Measurements from ENCODE around the gene KRTAP4-16. TPM values are rescaled to one million over a fixed set of nuclear protein-coding genes. Genes with fewer than 3 reads are reported as not detected.
A peak's percentile ranks its signal among the peaks of the same experiment; 100 is the strongest.
"Not testable (repeated sequence)": the region's sequence is repeated elsewhere in the genome, so short reads cannot be mapped to it uniquely, and the experiment has no call there.

The KRTAP4-16 gene
- total RNA-seq, 1 experiment from 2014 or later: not detected

DNA sequence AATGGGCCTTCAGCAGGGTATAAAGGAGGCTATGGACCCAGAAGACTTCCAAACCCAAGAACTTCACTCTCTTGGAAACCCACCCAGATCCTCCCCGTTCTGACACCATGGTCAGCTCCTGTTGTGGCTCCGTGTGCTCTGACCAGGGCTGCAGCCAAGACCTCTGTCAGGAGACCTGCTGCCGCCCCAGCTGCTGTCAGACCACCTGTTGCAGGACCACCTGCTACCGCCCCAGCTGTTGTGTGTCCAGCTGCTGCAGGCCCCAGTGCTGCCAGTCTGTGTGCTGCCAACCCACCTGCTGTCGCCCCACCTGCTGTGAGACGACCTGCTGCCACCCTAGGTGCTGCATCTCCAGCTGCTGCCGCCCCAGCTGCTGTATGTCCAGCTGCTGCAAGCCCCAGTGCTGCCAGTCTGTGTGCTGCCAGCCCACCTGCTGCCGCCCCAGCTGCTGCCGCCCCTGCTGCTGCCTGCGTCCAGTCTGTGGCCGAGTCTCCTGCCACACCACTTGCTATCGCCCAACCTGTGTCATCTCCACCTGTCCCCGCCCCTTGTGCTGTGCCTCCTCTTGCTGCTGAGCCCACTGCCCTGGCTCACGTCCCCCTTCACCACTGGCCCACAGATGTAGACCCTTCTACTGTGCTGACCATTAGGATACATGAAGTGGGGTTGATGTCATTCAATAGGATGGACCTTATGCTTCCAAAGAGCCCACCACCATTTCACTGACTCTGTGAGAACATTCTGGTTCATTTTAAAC is 17.7 kb downstream of the KRTAP4-16 start, which contains the start of gene KRTAP4-7:
Gene KRTAP4-7, plus strand, starts transcription at position 51 of the 757 bp plus-strand sequence. Its CDS starts 57 bp downstream, at position 108.
- CTCF ChIA-PET; H3K9me3 Mint-ChIP-seq (ENCODE audit: low read depth, unreplicated experiment); H3K27ac Mint-ChIP-seq (ENCODE audit: unreplicated experiment): not testable (repeated sequence)

DNA sequence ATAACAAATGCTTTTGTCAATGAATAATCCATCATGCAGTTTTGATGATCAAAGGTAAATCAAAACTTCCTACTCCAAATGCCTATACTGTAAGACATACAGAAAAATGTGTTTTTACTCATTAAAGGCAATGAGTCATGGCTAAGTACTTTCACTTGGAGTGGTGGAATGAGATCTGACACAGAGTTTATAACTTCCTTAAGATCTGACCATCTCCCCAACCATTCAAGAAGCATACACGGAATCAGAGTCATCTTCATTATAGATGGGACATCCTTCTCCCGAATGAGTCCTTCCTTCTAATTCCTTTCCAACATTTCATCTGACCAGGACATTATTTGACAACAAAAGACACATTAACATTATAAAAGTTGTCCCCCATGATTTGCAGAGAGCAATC is 18.6 kb downstream of the KRTAP4-16 start:
- H3K27me3 Mint-ChIP-seq (ENCODE audit: unreplicated experiment); DNase-seq; intact Hi-C loops (cut with micrococcal nuclease; ENCODE audit: unreplicated experiment); H3K36me3 Mint-ChIP-seq (ENCODE audit: insufficient read depth, unreplicated experiment); H3K27ac Mint-ChIP-seq (ENCODE audit: unreplicated experiment); H3K9me3 Mint-ChIP-seq (ENCODE audit: low read depth, unreplicated experiment); H3K4me3 Mint-ChIP-seq (ENCODE audit: low read depth, unreplicated experiment); BruUV-seq (replicated peaks): not testable (repeated sequence)
- H3K4me1 Mint-ChIP-seq (ENCODE audit: low read depth, unreplicated experiment): peaks cover 32% of the 10 kb centered on the region
- CTCF ChIA-PET: interaction anchor here (1.0 kb wide), 1 partner anchor 13 kb away, joined by 3 read pairs; no protein-coding TSS in a partner anchor

More for the DNA sequence above, 17.7 kb downstream of the KRTAP4-16 start, which contains the start of gene KRTAP4-7:
- intact Hi-C loops (cut with micrococcal nuclease; ENCODE audit: unreplicated experiment); H3K27me3 Mint-ChIP-seq (ENCODE audit: unreplicated experiment); BruUV-seq (replicated peaks); H3K36me3 Mint-ChIP-seq (ENCODE audit: insufficient read depth, unreplicated experiment); DNase-seq; H3K4me3 Mint-ChIP-seq (ENCODE audit: low read depth, unreplicated experiment): not testable (repeated sequence)
- H3K4me1 Mint-ChIP-seq (ENCODE audit: low read depth, unreplicated experiment): peaks cover 38% of the 10 kb centered on the region

DNA sequence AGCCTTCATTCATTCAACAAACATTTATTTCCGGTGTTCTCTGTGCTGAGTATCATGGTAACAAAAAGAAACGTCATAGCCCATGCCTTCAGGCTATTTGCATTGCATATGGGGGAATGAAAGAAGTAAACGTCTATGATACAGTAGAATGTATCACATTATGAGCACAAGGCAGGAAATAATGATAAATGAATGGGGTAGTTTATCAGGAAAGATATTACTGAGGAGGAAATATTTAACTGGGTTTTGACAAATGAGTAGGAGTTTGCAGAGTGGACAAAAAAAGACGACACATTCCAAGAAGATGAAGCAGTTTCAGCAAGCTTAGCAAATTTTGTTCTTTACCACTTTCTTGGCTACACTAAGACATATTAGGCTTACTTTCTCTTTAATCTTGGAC is 19.4 kb downstream of the KRTAP4-16 start:
- intact Hi-C loops (cut with micrococcal nuclease; ENCODE audit: unreplicated experiment): no loop called here
- peak overlapping the region; percentile 0 for H3K27ac Mint-ChIP-seq (ENCODE audit: unreplicated experiment)
- DNase-seq: no peak

DNA sequence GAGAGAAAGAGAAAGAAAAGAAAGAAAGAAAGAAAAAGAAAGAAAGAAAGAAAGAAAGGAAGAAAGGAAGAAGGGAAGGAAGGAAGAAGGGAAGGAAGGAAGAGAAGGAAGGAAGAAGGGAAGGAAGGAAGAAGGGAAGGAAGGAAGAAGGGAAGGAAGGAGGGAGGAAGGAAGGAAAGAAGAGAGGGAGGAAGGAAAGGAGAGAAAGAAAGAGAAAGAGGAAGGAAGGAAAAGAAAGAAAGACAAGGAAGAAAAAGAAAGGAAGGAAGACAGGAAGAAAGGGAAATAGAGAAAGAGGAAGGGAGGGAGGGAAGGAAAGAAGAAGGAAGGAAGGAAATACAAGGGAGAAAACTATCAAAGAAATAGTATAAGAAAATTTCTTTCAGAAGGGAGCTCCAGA is 25.2 kb downstream of the KRTAP4-16 start:
- TF ChIP-seq, protein P1, sequence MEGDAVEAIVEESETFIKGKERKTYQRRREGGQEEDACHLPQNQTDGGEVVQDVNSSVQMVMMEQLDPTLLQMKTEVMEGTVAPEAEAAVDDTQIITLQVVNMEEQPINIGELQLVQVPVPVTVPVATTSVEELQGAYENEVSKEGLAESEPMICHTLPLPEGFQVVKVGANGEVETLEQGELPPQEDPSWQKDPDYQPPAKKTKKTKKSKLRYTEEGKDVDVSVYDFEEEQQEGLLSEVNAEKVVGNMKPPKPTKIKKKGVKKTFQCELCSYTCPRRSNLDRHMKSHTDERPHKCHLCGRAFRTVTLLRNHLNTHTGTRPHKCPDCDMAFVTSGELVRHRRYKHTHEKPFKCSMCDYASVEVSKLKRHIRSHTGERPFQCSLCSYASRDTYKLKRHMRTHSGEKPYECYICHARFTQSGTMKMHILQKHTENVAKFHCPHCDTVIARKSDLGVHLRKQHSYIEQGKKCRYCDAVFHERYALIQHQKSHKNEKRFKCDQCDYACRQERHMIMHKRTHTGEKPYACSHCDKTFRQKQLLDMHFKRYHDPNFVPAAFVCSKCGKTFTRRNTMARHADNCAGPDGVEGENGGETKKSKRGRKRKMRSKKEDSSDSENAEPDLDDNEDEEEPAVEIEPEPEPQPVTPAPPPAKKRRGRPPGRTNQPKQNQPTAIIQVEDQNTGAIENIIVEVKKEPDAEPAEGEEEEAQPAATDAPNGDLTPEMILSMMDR (IDR thresholded peaks at IDR 0.05; ENCODE audit: unreplicated experiment): no peak
- BruUV-seq (replicated peaks): no TSS peak
- Mint-ChIP-seq H3K4me3 (ENCODE audit: low read depth, unreplicated experiment) (no peak overlapping the region), H3K27me3 (ENCODE audit: unreplicated experiment) (no peaks in the 10 kb centered on the region), H3K36me3 (ENCODE audit: insufficient read depth, unreplicated experiment) (no peaks in the 10 kb centered on the region), H3K27ac (ENCODE audit: unreplicated experiment) (no peak overlapping the region), H3K9me3 (ENCODE audit: low read depth, unreplicated experiment) (peaks cover 9% of the 10 kb centered on the region), H3K4me1 (ENCODE audit: low read depth, unreplicated experiment) (peaks cover 7% of the 10 kb centered on the region)
- CTCF ChIA-PET: no interaction called here
- no peak for DNase-seq
- intact Hi-C loops (cut with micrococcal nuclease; ENCODE audit: unreplicated experiment): no loop called here

More for the DNA sequence above, 19.4 kb downstream of the KRTAP4-16 start:
- Mint-ChIP-seq H3K4me1 (ENCODE audit: low read depth, unreplicated experiment) (peaks cover 24% of the 10 kb centered on the region), H3K27me3 (ENCODE audit: unreplicated experiment) (no peaks in the 10 kb centered on the region), H3K36me3 (ENCODE audit: insufficient read depth, unreplicated experiment) (peaks cover 5% of the 10 kb centered on the region), H3K4me3 (ENCODE audit: low read depth, unreplicated experiment) (no peak overlapping the region), H3K9me3 (ENCODE audit: low read depth, unreplicated experiment) (peaks cover 4% of the 10 kb centered on the region)
- CTCF ChIA-PET: interaction anchor here (0.8 to 1.0 kb wide), 2 partner anchors 8 to 12 kb away, joined by 3 read pairs; no protein-coding TSS in a partner anchor
- TF ChIP-seq, protein P1 (IDR thresholded peaks at IDR 0.05; ENCODE audit: unreplicated experiment): no peak
- BruUV-seq (replicated peaks): no TSS peak

DNA sequence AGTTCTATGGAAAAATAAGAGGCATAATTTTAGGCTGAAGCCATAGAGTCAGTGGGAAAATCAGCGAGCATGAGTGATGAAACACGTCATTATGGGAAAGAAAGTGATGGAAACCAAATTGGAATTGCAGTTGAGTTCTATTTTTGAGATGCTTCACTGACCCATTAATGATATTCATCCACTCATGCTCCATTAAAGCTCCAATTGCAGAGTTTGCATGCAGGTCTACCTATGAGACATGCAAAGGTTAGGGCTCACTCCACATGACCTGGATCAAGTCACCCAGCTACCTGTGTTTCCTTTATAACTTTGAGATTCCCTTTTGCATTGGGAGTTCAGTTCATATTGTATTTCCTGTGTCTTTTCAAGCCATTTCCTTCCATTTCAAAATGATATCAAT is 28.3 kb downstream of the KRTAP4-16 start:
- Mint-ChIP-seq H3K27me3 (ENCODE audit: unreplicated experiment) (no peaks in the 10 kb centered on the region), H3K4me1 (ENCODE audit: low read depth, unreplicated experiment) (peaks cover 7% of the 10 kb centered on the region), H3K36me3 (ENCODE audit: insufficient read depth, unreplicated experiment) (no peaks in the 10 kb centered on the region), H3K4me3 (ENCODE audit: low read depth, unreplicated experiment) (no peak overlapping the region), H3K27ac (ENCODE audit: unreplicated experiment) (no peak overlapping the region), H3K9me3 (ENCODE audit: low read depth, unreplicated experiment) (peaks cover 5% of the 10 kb centered on the region)
- CTCF ChIA-PET: interaction anchor here (0.6 to 1.0 kb wide), 4 partner anchors 9 to 192 kb away, joined by 3 to 4 read pairs (median 4); partner anchors contain the start of gene KRTAP2-3
- no peak for DNase-seq
- intact Hi-C loops (cut with micrococcal nuclease; ENCODE audit: unreplicated experiment): no loop called here
- no TSS peak for BruUV-seq (replicated peaks)
- TF ChIP-seq, protein P1 (IDR thresholded peaks at IDR 0.05; ENCODE audit: unreplicated experiment): no peak

Data from Calu3 (cell line).